Prostate gland (tissue), 2 donors: ENCODE results near the gene HSF5. TPM values are rescaled to one million over a fixed set of nuclear protein-coding genes. Genes with fewer than 3 reads are reported as not detected.
A peak's percentile ranks its signal among the peaks of the same experiment; 100 is the strongest.

Source experiments
- DNase-seq: peaks from one replicate; pipeline ENCODE4 v3.0.0-alpha.2; 2019; ENCODE audit warnings: low spot score
- H3K27ac ChIP-seq, 2 donors: fragments of 200-600 bp; sonication (generic); 2 replicates each; pipeline ENCODE4 v1.5.1; 2017 to 2019
- H3K27me3 ChIP-seq: fragments of 200-600 bp; sonication (generic); replicated peaks from 2 replicates; pipeline ENCODE4 v1.5.1; 2019; ENCODE audit not compliant: insufficient read depth
- H3K36me3 ChIP-seq, 2 donors: fragments of 200-600 bp; sonication (generic); 1 replicate in 1 of 2; 2 replicates in 1 of 2; pipeline versions ENCODE4 v1.5.1 to v1.8.1; 2017 to 2019
- H3K4me1 ChIP-seq: fragments of 200-600 bp; sonication (generic); replicated peaks from 2 replicates; pipeline ENCODE4 v1.5.1; 2019
- H3K4me3 ChIP-seq, 2 donors: fragments of 200-600 bp; sonication (generic); 2 replicates each; pipeline ENCODE4 v1.5.1; 2017 to 2019
- H3K9me3 ChIP-seq: fragments of 200-600 bp; sonication (generic); 2 replicates; pipeline ENCODE4 v1.5.1; 2017
- CTCF ChIP-seq, 4 experiments: fragments of 200-600 bp in 2 of 4; fragments of 450-650 bp in 2 of 4; sonication (generic) in 2 of 4; IDR thresholded peaks; 1 replicate in 3 of 4; 2 replicates in 1 of 4; pipeline ENCODE4 v1.5.1; 2016 to 2019; ENCODE audit warnings: antibody characterized with exemption in 4 of 4, mild to moderate bottlenecking in 2 of 4, moderate library complexity in 2 of 4
- POLR2A ChIP-seq: fragments of 450-650 bp; IDR thresholded peaks from one replicate; pipeline ENCODE4 v1.6.1; 2016; ENCODE audit warnings: antibody characterized with exemption, mild to moderate bottlenecking
- POLR2AphosphoS5 ChIP-seq: sonication (generic); formaldehyde crosslinking; IDR thresholded peaks from one replicate; pipeline ENCODE4 v1.6.1; 2017; ENCODE audit warnings: antibody characterized with exemption
- WGBS: methylation state at CpG from one replicate; pipeline ENCODE4 v1.1.5; 2018; 5-methylcytosine and 5-hydroxymethylcytosine counted together
- intact Hi-C: fragments of 100-400 bp; cut with DNase I; formaldehyde crosslinking; loops from one replicate; pipeline ENCODE4 v1.14.2; 2022
- total RNA-seq, 2 donors: library from RNA; depleted of rRNA; stranded (reverse); fragments of >200 nt; gene quantifications; one replicate each; pipeline ENCODE4 v1.1.0, GENCODE V29; 2016

HSF5 gene
- total RNA-seq, 2 donors from 2014 or later = 11.5 TPM; not detected in 1

- H3K27me3 ChIP-seq = no peaks in the 10 kb centered on the region
- intact Hi-C loops = no loop called here
- no peak overlapping the region for H3K4me3 ChIP-seq
- no peaks in the 10 kb centered on the region for H3K9me3 ChIP-seq
- no peaks in the 10 kb centered on the region for H3K36me3 ChIP-seq
- TF ChIP-seq CTCF (IDR thresholded peaks at IDR 0.05) (no peak), POLR2AphosphoS5 (no peak), POLR2A (no peak)
- no peak overlapping the region for H3K27ac ChIP-seq
- H3K4me1 ChIP-seq = no peaks in the 10 kb centered on the region
- no peak for DNase-seq
- 88% methylated on average over 3 of the region's 3 CpGs for whole genome bisulfite sequencing
Measured at GRCh38 chr17:58527949-58528348, 39.7 kb upstream of the HSF5 start.

- TF ChIP-seq CTCF (IDR thresholded peaks at IDR 0.05) (no peak), POLR2AphosphoS5 (no peak), POLR2A (no peak)
- Histone ChIP-seq H3K4me3 (no peak overlapping the region), H3K9me3 (no peaks in the 10 kb centered on the region), H3K27me3 (no peaks in the 10 kb centered on the region), H3K4me1 (no peaks in the 10 kb centered on the region), H3K36me3 (no peaks in the 10 kb centered on the region), H3K27ac (no peak overlapping the region)
- no peak for DNase-seq
- intact Hi-C loops = no loop called here
- WGBS = 79% methylated on average over 2 of the region's 2 CpGs
Measured at GRCh38 chr17:58527306-58527705, 39.1 kb upstream of the HSF5 start.

GRCh38 chr17:58525239-58525638 lies 37.0 kb upstream of the HSF5 start:
- no peaks in the 10 kb centered on the region for H3K27me3 ChIP-seq
- no peak overlapping the region for H3K4me3 ChIP-seq
- WGBS = 36% methylated on average over 3 of the region's 3 CpGs
- no peak overlapping the region for H3K27ac ChIP-seq
- intact Hi-C loops = no loop called here
- H3K9me3 ChIP-seq = no peaks in the 10 kb centered on the region
- TF ChIP-seq CTCF (IDR thresholded peaks at IDR 0.05) = no peak
- TF ChIP-seq POLR2A = no peak
- TF ChIP-seq POLR2AphosphoS5 = no peak
- no peaks in the 10 kb centered on the region for H3K36me3 ChIP-seq
- no peaks in the 10 kb centered on the region for H3K4me1 ChIP-seq
- DNase-seq = no peak

GRCh38 chr17:58521680-58522079 lies 33.5 kb upstream of the HSF5 start:
- intact Hi-C loops = no loop called here
- H3K36me3 ChIP-seq = no peaks in the 10 kb centered on the region
- no peak overlapping the region for H3K4me3 ChIP-seq
- no peak overlapping the region for H3K27ac ChIP-seq
- no peak for TF ChIP-seq POLR2AphosphoS5
- TF ChIP-seq CTCF (IDR thresholded peaks at IDR 0.05) = no peak
- TF ChIP-seq POLR2A = no peak
- H3K27me3 ChIP-seq = no peaks in the 10 kb centered on the region
- H3K4me1 ChIP-seq = peaks cover 5% of the 10 kb centered on the region
- H3K9me3 ChIP-seq = no peaks in the 10 kb centered on the region
- WGBS = 92% methylated on average over 10 of the region's 10 CpGs
- DNase-seq = no peak

- H3K36me3 ChIP-seq = no peaks in the 10 kb centered on the region
- TF ChIP-seq POLR2AphosphoS5 (no peak), CTCF (IDR thresholded peaks at IDR 0.05) (peak in 1 of 4 experiments; percentile 14), POLR2A (no peak)
- peaks cover 8% of the 10 kb centered on the region for H3K4me1 ChIP-seq
- intact Hi-C loops = no loop called here
- no peak overlapping the region for H3K4me3 ChIP-seq
- no peak for DNase-seq
- WGBS = 80% methylated on average over 15 of the region's 15 CpGs
- H3K27ac ChIP-seq = no peak overlapping the region
- no peaks in the 10 kb centered on the region for H3K27me3 ChIP-seq
- no peaks in the 10 kb centered on the region for H3K9me3 ChIP-seq
Measured at GRCh38 chr17:58520843-58521430, 32.7 kb upstream of the HSF5 start.
